Activated CD4-positive, alpha-beta T cell treated with anti-CD3 and anti-CD28 coated beads for 4 hours (primary cell): Measurements from ENCODE around the gene RDH11.

ENCODE experiments used
- DNase-seq, 2 donors: peaks; one replicate each; pipeline ENCODE4 v3.0.0-alpha.2; 2020

Gene RDH11

DNA sequence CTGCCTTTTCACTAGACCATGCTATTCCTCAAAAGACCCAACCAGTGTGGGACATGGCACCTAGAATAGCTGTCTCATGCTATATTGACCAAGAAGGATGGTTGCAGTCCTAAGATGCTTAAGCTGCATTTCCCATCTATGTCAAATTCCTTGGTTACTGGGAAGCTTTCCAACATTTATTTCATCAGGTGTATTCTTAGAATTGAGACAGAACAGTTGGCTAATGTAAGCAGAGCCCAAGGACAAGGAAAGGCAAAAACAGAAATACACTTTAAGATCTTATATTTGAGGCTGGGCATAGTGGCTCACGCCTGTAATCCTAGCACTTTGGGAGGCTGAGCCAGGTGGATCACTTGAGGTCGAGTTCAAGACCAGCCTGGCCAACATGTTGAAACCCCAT, 51.1 kb downstream of the RDH11 start:
- DNase-seq: no peak

DNA sequence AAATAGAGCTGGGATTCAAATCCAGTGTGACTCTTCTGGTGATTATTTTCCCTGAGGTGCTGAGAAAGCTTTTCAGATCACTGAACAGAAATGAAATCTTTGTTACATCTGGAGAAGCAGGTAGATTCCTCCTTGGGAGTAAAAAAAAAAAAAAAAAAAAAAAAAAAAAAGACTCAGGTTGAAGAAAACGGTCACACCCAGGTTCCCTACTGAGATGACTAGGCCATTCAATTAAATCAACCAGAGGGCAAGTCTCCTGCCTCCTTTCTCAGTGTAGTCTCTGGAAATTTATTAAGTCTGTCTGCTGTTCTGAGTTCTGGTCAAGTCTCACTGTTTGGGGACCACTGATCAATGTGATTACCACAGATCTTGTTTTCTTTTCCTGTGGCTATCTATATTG, 51.9 kb downstream of the RDH11 start:
- no peak for DNase-seq

- no peak for DNase-seq
These were observed 53.4 kb downstream of the RDH11 start for GRCh38 chr14:67641902-67642749.

DNA sequence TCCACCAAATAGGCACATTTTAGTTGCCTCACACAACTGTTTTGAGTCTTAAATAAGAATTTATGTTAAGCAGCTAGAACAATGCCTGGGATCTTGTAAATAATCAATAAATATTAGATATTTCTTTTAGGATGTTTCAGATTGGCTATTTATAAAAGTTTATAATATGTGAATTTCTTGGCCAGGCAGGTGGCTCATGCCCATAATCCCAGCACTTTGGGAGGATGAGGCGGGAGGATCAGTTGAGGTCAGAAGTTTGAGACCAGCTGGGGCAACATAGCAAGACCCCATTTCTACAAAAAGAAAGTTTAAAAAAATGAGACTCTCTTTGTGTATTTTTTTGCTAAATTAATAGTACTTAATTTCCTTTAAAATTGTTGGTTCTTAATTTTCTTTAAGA, 54.1 kb downstream of the RDH11 start:
- no peak for DNase-seq

DNA sequence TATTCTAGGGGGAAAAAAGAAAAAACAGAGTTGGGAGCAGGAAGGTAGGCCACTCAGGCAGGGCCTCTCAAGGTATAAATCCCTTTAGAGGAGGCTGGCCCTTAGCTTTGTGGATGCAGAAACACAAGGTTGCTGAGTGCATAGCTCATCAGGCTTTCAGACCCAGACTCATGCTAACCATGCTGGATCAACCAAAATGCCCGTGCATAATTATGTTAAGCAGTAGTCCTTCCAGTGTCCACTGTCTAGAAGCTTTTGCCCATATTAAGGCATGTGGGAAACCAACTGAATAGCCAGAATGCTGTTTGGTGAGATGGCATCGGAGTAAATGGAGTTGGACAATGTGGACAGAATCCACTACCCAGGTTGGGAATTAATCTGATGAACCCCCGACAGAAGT, 56.9 kb downstream of the RDH11 start:
- DNase-seq: no peak

DNA sequence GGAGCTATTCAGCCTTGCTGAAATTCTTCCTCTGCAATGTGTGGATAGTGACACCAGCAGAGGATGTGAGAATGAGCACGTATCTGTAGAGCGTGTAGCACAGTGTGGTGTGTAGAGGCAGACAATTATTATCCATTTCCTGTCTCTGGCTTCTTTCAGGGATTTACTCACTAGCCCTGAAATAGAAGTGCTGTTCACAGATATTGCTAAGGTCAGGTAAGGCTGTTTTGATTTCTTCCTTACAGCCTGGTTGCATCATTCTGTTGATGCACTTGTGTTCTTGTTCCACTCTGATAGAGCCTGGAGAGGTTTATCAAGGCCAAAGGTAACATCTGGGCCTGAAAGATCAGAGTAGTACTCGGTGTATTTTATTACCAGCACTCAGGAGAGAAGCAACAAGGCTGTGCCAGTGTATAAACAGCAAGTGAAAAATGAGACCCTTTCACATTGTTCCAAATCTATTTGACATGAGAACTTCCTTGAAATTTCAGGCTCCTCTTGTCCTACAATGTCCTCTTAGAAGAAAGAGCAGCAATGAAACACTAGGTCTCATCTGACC, 59.1 kb downstream of the RDH11 start:
- DNase-seq: no peak

GRCh38 chr14:67633451-67634147, 62.0 kb downstream of the RDH11 start:
- no peak for DNase-seq

DNA sequence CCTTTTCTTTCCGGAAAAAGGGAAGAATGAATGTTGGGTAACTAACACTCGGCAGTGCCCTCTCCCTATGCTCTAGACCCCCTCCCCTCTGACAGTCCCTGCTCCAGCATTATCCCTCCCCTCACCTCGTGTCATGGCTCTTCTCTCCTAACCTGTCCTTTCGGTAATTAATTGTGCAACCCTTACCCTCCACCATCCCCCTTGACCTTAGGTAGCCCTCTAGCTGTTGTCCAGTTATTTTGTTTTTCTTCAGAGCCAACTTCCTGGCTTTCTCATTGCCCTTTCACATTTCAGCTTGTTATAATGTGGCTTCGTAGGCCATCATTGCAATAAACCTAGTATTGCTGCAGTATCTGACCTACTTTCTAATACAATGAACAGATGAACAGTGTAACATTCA, 64.6 kb downstream of the RDH11 start:
- DNase-seq: no peak

DNA sequence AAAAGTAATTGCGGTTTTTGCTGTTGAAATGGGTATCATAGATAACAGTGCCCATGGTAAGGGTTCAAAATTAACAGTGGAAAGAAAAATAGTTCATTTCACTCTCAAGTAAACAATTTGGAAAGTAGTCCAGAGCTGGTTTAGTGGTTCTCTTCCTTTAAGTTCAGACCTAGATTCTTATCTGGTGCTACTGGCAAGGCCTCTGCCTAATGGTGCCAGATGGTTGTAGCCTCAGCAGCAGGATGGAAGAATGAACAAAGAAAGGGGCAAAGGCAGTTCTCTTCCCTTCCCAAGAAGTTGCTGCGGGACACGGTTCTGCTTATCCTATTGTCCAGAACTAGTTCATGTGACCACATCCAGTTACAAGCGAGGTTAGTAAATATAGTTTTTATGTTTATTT, 65.4 kb downstream of the RDH11 start:
- no peak for DNase-seq

- DNase-seq: no peak
These were observed 68.0 kb downstream of the RDH11 start for GRCh38 chr14:67627519-67627918.
